COLO668 (cell line): ENCODE data around the gene CREB3.

Source experiments
- DNase-seq: peaks from one replicate; lab custom pipeline; 2025; ENCODE audit not compliant: unreplicated experiment; lab: John Stamatoyannopoulos, UW

The CREB3 gene

DNA sequence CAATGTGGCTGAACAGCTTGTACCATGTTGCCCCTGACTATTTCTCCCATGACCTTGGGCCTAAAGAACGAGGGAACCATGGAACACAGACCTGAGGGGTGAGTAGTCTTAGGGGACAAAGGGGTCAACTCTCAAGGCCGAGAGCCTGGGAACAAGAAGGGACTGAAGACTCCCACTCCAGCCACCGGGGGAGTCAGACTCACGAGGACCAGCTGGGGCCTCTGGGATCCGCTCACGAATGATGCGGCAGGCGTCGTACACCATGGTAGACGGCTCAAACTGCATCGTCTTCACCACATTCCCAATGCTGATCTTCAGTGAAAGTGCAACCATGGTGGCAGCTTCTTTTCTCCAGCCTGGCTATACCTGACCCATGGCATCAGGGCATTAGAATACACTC, 7.1 kb upstream of the CREB3 start:
- DNase-seq = no peak

DNA sequence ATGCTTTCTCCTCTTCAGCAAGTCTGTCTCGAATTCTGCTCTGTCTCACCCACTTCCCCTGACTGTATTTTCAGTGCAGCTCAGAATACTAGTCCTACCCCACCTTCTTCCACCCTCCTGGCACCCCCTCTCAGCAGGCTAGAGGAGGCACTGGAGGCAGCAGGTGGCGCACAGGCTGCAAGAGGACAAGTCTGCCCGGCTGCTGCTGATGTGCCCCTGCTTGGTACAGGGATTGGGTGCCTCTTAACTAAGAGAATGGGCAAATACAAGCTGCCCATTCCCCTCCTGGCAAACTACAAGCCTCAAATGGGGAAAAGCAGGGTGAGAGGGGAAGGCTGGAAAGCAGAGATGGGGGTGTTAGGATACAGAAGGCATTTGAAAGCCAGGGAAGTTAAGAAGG, 5.5 kb upstream of the CREB3 start:
- no peak for DNase-seq

DNA sequence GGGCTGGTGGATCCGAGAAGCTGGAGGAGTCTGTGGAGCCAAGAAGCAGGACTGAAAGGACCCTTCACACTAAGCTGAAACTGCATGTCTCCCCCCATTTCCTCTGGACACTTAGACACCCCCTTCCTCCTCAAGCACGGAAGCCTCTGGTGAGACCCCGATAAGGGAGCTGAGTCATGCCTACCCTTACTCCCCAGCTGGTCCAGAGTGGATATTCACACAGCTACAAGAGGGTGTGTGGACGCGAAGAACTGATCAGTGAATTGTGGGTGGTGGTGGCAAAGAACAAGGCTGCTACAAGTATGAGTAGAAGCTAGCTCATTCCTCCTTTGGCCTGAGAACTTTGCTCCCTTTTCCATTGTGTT, 4.8 kb upstream of the CREB3 start:
- no peak for DNase-seq

DNA sequence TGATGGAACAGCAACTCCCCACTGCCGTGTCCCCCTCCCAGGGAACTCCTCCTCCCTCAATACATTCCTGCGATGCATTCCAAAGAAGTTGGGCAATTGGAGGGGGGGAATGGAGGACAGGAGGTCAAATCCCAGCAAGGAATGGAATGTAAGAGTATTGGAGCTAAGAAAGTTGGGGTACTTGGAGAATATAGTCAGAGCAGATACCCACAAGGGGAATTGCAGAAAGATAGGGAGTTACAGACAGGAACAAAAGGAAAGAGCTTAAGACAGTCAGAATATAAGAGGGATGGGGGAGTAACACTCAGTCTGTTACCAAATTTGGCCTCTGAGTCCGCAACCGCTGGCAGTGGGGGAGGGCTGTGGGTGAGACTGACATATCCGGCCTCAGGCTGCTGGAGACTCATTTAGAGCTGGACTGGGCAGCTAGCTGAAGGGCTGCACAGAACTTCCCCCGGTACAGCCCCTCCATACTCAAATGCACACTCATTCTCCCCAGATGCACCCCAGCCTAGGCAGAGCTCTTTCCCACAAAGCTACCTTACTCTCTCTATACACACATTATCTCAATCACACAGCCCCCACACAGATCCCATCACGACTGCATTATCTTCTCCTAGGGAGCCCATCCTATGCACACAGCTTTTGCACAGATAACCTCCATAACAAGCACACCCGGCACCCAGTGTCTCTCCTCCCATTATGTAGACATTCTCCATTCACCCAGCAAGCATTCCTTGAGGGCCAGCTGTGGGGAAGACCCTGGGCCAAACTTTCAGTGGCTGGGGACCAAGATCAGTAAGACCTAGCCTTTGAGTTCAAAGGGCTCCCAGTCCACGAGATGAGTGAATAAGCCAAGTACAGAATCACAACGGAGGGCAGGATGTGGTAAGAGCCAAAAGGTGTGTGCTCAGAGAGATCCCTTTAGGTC, 4.2 kb upstream of the CREB3 start:
- no peak for DNase-seq

DNA sequence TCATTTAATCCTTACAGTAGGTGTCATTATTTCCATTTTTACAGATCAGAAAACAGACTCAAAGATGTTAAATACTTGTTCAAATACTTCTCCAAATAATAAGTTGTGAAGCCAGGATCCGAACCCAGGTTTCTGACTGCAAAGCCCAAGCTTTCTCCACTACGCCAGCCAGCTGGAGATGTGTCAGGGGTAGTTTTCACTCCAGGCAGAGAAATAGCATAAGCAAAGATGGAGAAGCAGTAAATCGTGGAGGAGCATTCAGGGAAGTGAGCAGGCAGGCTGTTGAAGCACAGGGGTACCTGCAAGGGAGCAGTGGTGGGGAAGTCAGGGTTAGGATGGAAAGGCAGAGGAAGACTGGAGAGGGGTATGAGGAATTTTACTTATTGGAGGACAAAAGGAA, 3.4 kb upstream of the CREB3 start:
- DNase-seq = no peak

DNA sequence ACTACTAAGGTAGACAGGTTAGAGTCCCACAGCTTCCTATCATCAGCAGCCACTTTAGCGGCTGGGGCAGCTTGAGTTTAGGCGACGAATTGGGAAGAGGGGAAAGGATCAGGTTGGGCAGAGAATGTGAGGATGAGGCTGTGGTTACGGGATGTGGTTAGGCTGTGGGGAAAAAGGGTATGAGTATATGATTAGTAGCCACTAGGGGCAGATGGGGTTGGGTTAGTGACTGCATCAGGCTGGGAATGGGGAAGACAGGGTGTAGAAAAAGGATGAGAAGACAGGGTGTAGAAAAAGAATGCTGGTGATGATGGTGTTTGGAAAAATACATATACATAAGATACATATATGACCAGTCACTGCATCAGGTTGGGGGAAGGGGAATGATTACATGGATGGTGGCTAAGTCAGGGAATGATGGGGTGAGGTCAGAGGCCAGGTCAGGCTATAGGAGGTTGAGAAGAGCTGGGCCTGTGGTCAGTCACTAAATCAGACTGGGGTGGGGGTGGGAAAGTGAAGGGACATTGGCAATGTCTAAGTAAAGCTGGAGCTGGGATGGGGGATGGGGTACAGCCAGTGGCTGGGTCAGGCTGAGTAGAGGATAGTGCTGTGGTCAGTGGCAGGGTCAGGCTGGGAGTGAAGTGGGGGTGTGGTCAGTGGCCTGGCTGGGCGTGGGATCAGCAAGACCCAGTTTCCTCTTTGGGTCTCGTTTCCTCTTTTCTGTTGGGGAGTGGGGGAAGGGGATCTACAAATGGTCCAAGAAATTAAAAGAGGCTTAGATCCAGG, 2.6 kb upstream of the CREB3 start:
- peak; percentile 28 for DNase-seq

DNA sequence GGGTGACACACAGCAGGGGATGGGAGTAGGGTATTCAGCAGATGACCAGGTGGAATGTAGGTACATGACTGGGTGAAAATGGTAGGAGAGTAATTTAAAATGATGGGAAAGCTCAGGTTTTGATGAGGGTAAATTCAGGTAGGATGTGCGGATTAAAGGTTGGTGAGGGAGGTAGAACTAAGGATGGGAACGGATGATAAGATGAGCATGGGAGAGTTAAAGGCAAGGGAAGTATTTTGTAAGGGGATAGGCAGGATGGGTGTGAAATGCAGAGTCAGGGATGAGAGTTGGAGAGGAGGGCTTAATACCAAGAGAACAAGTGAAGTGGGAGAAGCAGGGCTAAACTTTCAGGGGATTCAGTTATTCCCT, 2.0 kb upstream of the CREB3 start:
- no peak for DNase-seq

DNA sequence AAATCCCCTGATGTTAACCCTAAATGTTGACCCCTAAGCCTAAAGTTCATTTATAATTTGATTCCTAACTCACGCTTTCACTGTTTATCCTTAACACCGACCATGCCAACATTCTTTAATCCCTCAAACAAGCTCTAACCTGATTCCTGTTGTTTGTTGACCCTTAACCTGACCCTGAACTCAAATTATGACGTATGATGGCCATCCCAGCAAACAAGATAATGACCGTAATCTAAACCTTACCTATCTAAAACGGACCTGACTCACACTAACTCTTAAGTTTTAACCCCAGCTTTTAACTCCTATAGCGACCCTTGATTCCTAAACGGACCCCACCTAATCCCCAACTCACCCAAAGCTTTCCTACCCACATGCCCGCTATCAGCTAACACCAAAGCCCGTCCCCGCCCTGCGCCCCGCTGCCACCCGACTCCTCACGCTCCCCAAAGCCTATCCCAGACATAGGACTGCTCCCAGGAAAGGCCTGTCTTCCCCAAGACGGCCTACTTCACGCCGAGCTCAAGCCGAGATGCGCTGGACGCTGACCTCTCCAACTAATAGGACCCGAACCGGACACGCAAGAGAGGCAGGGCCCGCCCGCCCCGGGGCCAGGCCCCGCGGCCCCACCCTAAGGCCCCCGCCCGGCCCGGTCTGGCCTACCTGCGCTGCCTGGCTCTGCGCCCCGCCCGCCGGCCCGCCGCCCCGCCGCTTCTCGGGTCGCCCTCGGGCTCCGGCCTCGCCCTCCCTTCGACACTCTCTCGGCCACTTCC, 866 bp upstream of the CREB3 start:
- DNase-seq = no peak

DNA sequence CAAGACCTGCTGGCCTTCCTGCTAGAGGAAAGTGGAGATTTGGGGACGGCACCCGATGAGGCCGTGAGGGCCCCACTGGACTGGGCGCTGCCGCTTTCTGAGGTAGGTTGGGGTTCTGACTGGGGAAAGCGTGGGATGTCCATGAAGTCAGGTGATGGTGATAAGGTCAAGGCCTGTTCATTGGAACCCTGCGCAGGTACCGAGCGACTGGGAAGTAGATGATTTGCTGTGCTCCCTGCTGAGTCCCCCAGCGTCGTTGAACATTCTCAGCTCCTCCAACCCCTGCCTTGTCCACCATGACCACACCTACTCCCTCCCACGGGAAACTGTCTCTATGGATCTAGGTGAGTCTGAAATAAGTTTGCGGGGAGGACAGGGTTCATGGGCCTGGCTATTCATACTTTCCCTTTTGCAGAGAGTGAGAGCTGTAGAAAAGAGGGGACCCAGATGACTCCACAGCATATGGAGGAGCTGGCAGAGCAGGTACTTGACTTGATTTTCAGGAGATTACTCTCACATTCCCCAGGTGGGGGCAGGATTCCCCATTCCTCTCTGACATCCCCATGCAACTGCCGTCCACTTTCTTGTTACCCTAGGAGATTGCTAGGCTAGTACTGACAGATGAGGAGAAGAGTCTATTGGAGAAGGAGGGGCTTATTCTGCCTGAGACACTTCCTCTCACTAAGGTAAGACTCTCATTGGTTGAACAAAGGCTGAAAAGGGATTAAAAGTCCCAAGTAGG, 505 bp downstream of the CREB3 start:
- peak; percentile 51 for DNase-seq

DNA sequence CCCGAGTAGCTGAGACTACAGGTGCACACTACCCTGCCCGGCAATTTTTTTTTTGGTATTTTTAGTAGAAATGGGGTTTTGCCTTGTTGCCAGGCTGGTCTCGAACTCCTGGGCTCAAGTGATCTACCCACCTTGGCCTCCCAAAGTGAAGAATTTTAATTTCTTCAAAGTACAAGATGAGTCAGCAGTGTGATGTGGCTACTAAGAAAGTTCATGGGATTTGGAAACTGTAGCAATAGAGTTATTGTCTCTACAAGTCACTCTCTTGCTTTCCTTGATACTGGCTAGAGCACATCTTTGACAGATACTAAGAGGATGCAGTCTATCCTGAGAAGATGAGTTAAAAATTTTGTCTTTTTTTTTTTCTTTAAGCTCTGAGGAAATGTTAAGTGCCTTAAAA, 1.6 kb downstream of the CREB3 start:
- no peak for DNase-seq

DNA sequence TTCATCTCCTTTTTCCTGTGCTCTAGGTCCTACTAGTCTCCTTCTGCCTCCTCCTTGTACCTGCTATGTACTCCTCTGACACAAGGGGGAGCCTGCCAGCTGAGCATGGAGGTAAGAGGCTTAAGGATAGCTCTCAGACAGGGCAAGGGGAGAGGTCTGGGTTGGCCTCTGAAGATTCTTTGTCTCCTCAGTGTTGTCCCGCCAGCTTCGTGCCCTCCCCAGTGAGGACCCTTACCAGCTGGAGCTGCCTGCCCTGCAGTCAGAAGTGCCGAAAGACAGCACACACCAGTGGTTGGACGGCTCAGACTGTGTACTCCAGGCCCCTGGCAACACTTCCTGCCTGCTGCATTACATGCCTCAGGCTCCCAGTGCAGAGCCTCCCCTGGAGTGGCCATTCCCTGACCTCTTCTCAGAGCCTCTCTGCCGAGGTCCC, 3.8 kb downstream of the CREB3 start:
- DNase-seq = peak; percentile 61

DNA sequence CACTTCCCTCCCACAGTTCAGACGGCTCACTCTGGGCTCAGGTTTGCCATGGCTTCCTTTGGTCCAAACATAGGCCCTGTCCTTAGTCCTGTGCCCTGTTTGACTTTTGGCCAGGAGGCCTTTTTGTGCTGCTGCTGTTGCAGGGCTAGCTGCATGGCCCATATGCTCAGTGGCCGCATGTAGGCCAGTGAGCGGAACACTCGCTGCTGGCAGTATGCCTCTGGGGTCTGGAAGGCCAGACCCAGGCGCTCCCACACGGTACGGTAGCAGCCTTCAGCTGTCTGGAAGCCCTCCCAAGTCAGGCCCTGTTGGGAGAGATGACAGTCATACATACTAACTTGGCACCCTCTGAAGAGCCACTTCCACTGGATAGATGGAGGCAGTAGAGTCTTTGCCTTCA, 4.7 kb downstream of the CREB3 start:
- DNase-seq = no peak

DNA sequence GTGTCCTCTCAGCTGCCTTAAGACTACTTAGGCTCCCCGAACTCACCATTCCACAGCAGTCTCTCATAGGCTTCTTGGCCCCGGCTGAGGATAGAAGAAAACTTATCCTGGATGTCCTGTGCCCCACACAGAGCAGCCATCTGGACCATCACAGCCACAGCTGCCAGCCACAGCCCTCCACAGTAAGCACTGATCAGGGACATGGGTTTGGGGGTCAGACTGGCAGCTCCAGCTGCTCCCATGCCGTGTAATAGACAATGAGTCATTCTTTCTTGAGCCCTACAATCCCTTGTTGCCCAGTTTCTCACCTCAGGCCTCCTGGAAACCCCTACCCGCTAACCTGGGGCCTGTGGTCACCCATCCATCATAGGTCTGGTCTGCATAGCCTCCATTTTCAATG, 5.7 kb downstream of the CREB3 start:
- DNase-seq = no peak

DNA sequence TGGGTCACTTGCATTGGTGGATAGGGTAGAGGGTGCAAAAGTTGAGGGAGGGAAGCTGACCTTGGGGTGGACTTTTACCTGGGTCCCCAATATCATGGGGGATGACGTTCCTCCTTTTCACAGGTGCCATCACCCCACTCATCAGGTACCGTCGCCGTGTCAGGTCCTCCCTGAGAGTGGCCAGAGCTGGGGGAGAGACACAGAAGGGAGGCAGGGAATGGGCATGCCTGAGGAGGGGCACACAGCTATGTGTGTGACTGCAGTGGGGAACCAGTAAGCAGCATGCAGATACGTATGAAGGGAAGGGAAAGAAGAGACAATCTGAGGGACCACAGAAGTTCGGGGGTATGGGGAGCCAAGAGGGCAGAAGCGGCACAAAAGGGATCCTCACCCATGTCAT, 6.5 kb downstream of the CREB3 start:
- DNase-seq = no peak

DNA sequence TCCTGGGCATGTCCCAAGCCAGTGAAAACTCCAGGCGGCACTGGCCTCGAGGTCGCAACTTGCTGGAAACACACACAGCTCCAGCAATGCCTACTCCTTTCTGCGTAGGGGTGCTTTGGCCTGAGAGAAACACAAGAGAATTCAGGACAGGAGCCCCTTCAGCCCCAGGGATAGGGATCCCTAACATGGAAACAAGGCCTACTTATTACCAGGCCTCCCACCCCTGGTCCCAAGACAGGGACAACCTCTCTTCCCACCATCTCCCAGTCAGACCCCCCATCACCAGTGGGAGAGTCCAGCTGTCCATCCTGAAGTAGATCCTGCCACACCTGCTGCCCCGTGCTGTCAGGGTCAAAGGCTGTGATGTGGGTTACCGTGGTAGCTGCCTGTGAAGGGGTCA, 7.8 kb downstream of the CREB3 start:
- no peak for DNase-seq

DNA sequence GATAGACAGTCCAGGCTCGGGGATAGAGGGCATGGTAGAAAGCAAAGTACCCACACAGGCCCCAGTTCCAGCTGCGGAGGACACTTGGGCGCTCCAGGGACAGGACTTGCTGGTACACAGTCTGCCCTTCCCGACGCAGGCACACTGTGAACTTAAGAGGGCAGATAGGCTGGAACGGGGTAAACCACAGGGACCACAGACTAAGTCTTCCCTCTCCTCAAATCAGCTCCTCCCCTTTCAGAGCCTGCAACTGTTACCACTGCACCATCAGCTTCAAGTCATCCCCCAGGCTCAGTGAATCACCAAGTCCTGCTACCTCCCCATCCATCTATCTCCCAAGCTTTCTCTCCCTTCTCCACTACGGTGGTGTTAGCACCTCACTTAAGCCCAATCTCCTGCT, 9.3 kb downstream of the CREB3 start:
- no peak for DNase-seq

DNA sequence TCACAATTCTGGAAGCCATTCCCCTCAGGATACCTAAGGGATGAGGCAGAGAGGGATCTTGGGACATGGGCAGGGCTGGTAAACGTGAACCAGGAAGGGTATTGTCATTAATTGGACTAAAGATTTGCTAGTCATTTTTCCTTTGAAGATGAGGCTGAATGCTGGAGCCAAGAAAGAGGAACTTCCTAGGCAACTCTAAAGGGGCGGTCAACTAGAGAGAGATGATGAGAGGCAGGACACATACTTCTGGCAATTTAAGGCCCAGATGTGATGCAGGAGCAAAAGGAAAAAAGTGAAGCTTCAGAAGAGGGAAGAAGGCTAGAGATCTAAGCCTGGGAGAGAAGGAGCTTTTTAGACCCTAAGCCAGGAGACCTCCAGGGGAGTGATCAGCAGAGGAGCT, 11.0 kb downstream of the CREB3 start:
- no peak for DNase-seq

DNA sequence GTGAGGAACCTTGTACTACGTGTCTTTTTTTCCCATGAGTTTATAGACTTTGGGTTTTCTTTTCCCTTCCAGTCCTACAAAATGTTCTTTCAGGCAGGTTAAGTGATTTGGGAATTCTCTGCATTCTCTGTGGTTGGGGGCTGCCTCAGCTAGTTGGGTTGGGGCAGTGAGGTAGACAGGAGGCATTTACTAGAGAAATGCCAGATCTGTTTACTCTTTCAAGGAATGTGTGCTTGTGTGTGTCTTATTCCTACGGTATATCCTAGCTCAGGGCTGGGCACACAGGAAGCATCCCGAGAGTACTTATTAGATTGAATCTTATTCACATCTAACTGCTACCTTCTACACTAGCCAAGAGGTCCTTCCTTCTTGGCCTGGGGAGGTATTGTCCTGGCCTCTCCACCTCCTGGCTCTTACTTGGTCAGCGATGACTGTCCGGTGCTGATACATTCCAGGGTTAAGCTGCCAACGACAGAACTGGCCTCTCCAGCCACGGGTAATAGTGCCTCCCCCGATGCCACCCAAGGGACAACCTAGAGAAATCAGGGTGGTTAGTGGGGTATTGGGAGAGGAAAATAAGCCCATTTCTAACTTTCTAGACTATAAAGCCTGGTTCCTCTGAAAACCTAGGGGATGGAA, 11.5 kb downstream of the CREB3 start:
- DNase-seq = no peak

DNA sequence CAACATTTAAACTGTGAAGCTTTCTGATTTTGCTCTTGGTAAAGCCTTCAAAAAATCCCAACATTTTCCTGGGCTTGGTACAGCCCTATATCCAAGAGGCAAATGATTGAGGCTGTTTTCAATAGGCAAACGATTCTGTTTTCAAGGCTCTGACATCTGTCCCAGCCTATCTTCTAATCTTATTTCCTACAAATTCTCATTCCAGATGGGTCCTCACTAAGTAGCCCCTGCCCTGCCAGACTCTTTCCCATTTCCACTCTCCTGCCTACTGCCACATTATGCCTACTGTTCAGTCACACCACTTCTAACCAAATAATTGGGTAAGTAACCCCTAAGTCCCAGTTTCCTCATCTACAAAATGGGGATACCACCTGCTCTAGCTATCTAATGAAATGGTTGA, 13.1 kb downstream of the CREB3 start:
- DNase-seq = no peak

DNA sequence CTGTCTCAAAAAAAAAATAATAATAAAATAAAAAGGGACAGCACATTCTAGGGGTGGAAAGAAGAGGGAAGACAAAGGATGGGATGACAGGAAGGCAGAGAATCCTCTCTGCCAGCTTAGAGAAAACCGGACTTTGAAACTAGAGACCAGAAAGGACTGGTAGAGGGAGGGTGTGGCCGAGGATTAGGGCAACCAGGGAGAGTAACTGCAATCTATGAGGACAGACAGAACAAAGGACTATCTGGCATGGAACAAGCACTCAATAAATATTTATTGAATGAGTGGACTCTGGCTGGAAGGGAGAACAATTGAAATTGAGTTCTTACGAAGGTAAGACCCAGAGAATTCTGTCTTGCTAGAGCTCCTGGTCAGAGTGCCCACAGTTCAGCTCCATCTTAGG, 14.1 kb downstream of the CREB3 start:
- DNase-seq = peak; percentile 5
